GM23248 (cell line): Measurements from ENCODE around the gene LRRC75A.

Source experiments
- EZH2 ChIP-seq: fragments of 200-600 bp; sonication (generic); IDR thresholded peaks from 2 replicates; pipeline ENCODE4 v1.6.1; 2018; ENCODE audit warnings: antibody characterized with exemption, mild to moderate bottlenecking; ENCODE audit not compliant: insufficient read depth, poor library complexity, severe bottlenecking
- EZH2phosphoT487 ChIP-seq: fragments of 200-600 bp; sonication (generic); IDR thresholded peaks from 2 replicates; pipeline ENCODE4 v1.6.1; 2018; ENCODE audit warnings: antibody characterized with exemption, moderate library complexity, mild to moderate bottlenecking, low read depth; ENCODE audit not compliant: insufficient read depth

DNA sequence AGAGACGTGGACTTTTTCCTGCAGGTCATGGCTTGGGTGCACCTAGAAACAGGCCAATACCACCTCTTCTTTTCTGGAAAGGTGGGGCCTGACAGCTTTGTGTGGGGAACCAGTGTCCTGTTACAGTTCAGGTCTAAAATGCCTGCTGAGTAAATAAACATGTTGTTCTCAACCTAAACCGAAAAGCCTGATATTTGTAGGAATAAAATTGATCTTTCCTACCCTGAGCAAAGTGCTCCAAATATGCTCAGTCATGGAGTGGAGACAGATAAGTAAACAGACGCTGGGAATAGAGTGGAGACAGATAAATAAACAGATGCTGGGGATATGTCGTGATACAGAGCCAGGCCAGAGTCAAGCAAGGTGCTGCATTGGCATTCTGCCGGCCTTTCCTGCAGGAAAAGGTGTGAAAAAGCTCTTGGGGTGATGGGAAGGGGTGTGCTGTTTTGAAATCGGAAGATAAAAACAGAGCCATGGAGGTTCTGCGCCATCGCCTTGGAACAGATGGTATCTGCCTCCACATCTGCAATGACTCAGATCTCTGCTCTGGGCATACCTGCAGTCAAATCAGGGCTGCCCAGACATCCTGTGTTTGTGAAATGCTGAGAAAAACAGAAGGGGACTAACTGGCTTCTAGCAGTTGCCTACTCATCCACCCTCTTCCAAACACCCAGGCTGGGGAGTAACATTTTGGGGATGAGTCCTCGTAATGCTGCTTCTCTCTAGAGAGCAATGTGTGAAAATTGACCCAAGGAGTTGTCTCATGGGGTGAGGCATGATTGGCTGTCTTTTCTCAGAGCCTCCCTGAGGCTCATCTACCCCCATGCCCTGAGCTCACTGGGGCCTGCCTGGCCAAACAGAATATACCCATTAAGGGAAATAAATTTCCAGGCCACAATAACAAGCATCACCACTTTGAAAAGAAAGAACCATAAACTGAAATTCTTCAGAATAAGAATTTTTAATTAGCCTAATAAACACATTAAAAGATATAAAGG lies 93.4 kb downstream of the LRRC75A start:
- TF ChIP-seq EZH2 (no peak), EZH2phosphoT487 (no peak)
